Measurements from ENCODE around the gene VASH2.
"Not testable (repeated sequence)": the region's sequence is repeated elsewhere in the genome, so short reads cannot be mapped to it uniquely, and the experiment has no call there.

VASH2 gene

DNA sequence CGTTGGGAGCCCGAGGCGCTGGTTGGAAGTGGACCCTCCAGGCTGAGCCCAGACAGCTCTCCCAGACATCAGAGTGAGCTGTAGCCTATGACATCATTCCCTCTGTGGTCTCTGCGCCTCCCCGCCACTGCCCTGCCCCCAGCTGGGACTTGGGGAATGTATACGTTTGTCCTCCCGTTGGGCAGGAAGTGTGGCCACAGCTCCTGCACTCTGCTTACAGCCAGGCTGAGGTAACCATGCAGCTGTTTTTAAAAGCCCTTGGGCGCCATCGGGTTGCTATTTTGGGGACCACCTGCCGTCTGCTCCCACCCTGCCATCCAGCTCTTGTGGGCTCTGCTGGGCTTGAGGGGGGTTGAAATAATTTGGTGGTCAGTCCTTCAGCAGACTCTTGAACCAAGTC, 7.8 kb downstream of the VASH2 start:
- DNase-seq = peak; percentile 56

DNA sequence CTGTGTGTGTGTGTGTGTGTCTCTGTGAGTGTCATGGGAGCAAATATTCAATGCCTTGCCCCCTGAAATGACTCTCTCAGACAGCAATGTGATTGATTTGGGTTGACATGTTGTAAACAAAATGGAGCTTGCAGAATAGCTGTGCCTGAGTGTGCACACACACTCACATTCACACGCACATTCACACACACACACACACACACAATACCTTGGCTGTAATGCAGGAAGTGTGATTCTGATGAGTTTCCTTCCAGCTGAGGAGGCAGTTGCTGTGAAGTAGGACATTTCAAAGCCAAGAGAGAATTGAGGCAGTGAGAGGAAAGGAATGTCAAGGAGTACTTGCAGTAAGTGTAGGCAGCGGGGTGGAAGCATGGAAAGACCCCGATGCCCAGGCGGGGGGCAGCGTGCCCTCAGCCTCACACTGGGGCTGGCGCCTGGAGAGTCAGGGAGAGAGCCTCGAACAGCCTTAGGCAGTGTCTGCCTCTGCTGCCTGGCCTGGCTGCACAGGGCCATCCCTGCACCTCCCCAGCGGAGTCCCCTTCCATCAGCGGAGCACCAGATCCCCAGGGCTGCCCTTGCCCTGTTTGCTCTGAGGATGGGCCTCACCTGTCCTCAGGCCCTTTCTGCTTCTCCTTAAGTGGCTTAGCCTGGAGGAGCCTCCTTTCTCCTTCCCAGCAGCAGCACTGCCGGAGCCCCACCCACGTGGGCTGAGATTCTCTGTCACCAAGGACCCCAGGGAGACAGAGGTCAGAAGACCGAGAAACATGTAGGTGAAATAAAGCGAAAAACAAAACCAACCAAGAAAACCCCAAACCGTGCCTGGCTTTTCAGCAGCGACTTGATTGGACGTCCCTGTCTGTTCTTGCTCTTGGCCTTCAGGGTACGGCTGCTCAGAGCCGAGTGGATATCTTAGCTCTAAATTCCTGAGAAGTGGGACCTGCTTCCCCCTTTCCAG, 9.2 kb downstream of the VASH2 start:
- no peak for DNase-seq

GRCh38 chr1:212960932-212961331, 10.6 kb downstream of the VASH2 start:
- no peak for DNase-seq

GRCh38 chr1:212962509-212962908, 12.2 kb downstream of the VASH2 start:
- no peak for DNase-seq

- DNase-seq = no peak
These were observed 13.8 kb downstream of the VASH2 start for GRCh38 chr1:212964102-212964501.

GRCh38 chr1:212964993-212965392, 14.7 kb downstream of the VASH2 start:
- DNase-seq = not testable (repeated sequence)

GRCh38 chr1:212966616-212967015, 16.3 kb downstream of the VASH2 start:
- no peak for DNase-seq

DNA sequence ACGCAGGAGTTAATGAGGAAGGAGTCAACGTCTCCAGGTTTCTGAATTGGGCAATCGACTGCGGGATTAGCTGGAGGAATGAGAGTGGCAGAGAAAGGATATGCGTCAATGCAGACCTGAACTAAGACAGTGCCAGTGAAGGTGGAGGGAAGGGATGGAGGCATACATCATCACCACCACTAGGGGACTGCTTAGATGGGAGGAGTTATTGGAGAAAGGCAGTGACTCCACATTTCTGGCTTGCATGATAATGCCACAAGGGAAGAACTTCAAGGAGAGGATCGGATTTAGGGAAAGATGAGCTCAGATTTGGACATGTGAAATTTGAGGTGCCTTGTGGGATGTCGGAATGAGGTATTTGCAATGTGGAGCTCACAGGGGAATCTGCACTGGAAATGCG, 17.5 kb downstream of the VASH2 start:
- DNase-seq = no peak

GRCh38 chr1:212968368-212968863, 18.1 kb downstream of the VASH2 start:
- DNase-seq = no peak

DNA sequence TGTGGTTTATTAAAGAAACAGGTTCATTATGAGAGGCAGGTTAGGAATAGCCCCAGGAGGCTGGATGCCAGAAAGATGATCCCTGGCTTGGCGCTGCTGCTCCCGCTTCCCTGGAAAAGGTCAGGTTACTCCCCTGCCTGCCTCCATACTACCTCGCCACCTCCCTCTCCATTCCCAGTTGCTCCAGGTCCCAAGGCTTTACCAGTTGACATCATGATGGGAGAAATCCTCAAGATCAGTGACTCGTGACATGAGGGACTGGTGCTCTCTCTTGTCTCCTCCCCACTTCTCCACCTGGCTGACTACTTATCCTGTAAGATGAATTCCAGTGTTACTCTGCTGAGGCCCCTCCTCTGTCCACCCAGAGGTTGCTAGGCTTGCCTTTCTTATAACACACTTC, 19.7 kb downstream of the VASH2 start:
- no peak for DNase-seq

- no peak for DNase-seq
These were observed 21.0 kb downstream of the VASH2 start for GRCh38 chr1:212971312-212971711.

GRCh38 chr1:212973426-212973825, 23.1 kb downstream of the VASH2 start:
- no peak for DNase-seq

GRCh38 chr1:212973899-212974298, 23.6 kb downstream of the VASH2 start:
- no peak for DNase-seq

DNA sequence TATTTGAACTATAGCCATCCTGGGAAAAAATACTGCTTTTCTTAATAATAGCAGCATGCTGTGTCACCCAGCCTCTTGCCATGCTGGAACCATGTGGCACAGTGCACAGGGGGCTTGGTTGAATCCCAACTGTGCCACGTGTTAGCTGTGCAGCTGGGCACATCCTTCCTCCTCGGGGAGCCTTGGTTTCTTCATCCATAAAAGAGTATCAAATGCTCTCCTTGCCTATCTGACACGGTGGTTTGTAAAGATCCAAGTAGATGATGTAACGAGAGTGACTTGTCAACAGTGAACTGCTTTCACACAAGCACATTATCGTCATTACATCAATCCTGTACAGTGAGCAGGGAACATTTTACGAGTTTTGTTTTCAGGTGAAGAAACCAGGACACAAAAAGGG, 24.4 kb downstream of the VASH2 start:
- DNase-seq = no peak

- DNase-seq = peak; percentile 16
These were observed 25.0 kb downstream of the VASH2 start for GRCh38 chr1:212975111-212975918.

DNA sequence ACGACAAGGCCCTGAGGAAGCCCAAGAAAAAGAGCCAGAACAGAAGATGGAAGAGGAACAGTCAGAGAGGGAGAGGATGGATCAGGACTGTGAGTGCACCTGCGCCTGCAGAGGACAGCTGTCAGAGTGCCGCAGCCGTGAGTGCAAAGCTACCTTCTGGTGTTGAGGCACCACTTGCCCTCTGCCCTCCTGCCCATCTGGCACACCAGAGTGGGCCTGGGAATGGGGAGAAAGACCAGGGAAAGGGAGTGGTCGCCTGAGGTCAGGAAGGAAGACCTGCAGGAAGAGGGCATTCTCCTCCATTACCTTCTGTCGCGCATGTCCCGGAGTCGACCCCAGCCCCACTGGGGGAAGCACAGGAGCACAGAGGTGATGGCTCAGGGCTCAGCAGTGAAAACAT, 26.2 kb downstream of the VASH2 start:
- DNase-seq = no peak

GRCh38 chr1:212977781-212978645, 27.7 kb downstream of the VASH2 start:
- no peak for DNase-seq

DNA sequence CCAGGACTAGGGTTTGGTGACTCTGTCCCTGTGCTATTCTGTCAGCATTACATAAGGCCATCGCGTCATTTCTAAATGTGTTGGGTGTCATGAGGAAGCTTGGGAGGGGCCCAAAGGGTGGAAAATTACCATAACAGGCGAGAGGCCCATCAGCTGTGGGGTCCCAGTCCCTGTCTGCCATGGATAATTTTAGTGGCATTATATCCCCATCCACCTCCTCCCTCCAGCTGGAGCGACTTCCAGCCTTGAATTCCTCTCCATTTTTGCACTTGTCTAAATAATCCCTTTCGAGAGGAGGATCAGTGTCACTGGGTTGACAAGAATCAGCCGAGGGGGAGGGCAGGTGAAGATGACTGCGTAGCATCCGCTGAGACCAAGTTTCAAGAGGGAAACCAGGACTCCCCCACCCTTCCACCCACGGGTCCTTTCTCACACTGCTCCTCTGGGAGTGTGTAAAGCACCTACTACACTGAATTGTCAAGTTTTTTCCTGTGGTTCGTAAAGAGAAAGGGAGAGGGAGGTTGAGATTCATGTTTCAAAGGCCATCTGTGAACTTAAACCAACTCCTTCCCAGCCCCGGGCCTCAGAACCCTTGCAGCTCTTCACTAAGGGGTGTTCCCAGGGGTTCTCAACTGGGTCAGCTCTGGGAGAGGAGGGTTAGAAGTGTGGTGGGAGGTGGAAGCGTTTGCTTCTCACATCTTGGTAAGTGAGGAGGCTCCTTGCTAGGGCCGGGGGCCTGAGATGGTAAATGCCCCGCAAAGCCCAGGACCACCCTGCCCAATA, 29.2 kb downstream of the VASH2 start:
- no peak for DNase-seq

- DNase-seq = no peak
These were observed 29.9 kb downstream of the VASH2 start for GRCh38 chr1:212980123-212980785.

DNA sequence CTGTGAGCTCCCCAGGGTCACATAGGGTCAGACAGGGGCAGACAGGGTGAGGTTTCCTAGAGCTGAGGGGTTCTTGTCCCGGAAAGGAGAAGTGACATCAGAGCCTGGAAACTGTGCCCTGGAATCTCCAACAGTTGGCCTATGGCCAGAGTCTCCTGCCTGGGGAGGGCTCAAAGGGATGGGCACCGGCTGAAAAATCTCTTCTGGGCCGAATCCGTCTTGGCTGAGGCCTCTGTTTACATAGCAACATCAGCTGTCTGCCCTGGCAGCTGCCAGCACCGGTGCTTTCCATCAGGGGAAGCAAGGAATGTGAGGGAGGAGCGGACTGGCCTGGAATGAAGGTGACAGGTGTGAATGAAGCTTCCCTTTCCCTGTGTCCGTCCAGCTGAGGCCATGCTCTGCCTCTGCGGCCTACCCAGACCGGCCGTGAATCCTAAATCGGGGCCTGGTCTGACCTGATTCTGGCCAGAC, 30.7 kb downstream of the VASH2 start:
- no peak for DNase-seq

Data from T1000 (cell line).